Measurements from ENCODE around the gene POTEE. TPM values are rescaled to one million over a fixed set of nuclear protein-coding genes. Genes with fewer than 3 reads are reported as not detected.
"Not testable (repeated sequence)": the region's sequence is repeated elsewhere in the genome, so short reads cannot be mapped to it uniquely, and the experiment has no call there.

Gene POTEE
- under 1 TPM; 0.18 to 0.20 (median 0.19) TPM for total RNA-seq

- DNase-seq; H3K4me1 Mint-ChIP-seq (ENCODE audit: low read depth); H3K27me3 Mint-ChIP-seq (ENCODE audit: low read depth); ATAC-seq; H3K9me3 Mint-ChIP-seq; H3K36me3 Mint-ChIP-seq (ENCODE audit: insufficient read depth); H3K4me3 Mint-ChIP-seq: not testable (repeated sequence)
Measured at GRCh38 chr2:131209030-131209772, at the start of gene POTEE. Gene POTEE, plus strand, starts transcription at chr2:131209536. Its CDS starts 8,867 bp downstream, at chr2:131218403.

DNA sequence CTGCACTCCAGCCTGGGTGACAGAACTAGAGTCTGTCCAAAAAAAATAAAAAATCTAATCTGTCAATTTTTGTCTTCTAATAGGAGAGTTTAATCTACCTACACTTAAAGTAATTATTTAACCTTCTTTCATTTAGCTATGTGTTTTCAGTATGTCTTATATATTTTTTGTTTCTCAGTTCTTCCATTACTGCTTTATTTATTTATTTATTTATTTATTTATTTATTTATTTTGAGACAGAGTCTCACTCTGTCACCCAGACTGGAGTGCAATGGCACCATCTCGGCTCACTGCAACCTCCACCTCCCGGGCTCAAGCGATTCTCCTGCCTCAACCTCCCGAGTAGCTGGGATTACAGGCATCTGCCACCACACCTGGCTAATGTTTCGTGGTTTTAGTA lies 43.8 kb upstream of the POTEE start:
- not testable (repeated sequence) for DNase-seq; H3K36me3 Mint-ChIP-seq (ENCODE audit: insufficient read depth); ATAC-seq; H3K27me3 Mint-ChIP-seq (ENCODE audit: low read depth); H3K4me3 Mint-ChIP-seq; H3K9me3 Mint-ChIP-seq; H3K4me1 Mint-ChIP-seq (ENCODE audit: low read depth)

DNA sequence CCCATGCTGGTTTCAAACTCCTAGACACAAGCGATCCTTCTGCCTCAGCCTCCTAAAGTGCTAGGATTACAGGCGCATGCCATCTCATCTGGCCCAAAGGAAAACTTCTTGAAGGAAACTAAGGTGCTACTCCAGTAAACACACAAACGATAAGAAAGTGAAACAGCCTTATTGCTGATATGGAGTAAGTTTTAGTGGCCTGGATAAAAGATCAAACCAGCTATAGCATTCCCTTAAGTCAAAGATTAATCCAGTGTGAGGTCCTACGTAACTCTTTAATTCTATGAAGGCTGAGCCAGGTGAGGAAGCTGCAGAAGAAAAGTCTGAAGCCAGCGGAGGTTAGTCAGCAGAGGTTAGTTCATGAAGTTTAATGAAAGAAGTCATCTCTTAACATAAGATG lies 40.8 kb upstream of the POTEE start:
- H3K4me1 Mint-ChIP-seq (ENCODE audit: low read depth) = no peaks in the 10 kb centered on the region
- DNase-seq (no peak), ATAC-seq (no peak)
- no peaks in the 10 kb centered on the region for H3K9me3 Mint-ChIP-seq
- H3K27me3 Mint-ChIP-seq (ENCODE audit: low read depth) = peaks cover 9% of the 10 kb centered on the region
- no peak overlapping the region for H3K4me3 Mint-ChIP-seq
- no peaks in the 10 kb centered on the region for H3K36me3 Mint-ChIP-seq (ENCODE audit: insufficient read depth)

DNA sequence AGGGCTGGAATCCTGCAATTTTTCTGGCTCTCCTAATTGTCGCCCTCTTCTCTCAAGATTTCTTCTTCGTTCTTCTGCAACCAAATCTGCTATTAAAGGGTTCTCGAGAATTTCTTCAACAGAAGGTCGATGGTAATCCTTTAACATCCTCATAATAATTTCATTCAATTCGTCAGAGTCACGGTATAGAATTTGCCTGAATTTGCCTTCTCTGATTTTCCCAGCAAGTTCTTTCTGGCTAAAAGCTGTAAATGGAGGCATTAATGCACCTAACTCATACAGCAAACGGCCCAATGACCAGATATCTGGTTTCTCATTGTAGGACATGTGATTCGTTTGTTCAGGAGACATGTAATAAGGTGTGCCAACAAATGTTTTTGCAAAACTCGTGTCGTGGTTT lies 31.3 kb upstream of the POTEE start:
- peaks cover 24% of the 10 kb centered on the region for H3K27me3 Mint-ChIP-seq (ENCODE audit: low read depth)
- DNase-seq; H3K9me3 Mint-ChIP-seq; H3K36me3 Mint-ChIP-seq (ENCODE audit: insufficient read depth); ATAC-seq; H3K4me3 Mint-ChIP-seq; H3K4me1 Mint-ChIP-seq (ENCODE audit: low read depth): not testable (repeated sequence)

DNA sequence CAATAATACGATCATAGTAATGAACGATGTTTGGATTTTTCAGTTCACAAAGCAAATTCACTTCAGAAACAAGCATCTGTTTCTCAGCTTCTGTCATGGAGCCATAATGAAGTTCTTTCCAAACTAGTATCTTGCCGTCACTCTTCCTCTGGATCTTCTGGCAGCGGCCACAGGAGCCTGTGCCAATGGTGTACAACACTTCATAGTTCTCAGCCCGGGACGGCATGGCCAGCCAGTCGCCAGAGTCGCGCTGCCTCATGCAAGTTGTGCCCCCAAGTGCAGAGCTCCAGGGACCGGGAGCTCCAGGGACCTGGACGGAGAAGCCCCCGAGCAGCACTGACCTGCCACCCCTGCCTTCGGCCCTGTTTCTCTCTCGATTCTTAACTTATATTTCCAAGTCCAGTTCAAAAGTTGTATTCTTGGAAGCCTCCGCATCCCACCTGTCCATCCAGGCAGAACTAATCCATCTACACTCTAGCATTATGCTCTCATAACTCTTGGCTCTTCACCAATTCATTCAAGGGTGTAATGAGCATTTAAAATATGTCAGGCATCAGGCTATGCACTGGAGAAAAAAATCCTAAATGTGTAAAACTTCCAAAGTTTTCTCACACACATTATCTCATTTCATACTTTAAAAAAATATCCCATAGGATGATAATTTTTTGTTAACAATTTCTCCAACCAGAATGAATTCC lies 30.5 kb upstream of the POTEE start:
- not testable (repeated sequence) for H3K36me3 Mint-ChIP-seq (ENCODE audit: insufficient read depth); ATAC-seq; H3K4me3 Mint-ChIP-seq; H3K4me1 Mint-ChIP-seq (ENCODE audit: low read depth); H3K9me3 Mint-ChIP-seq; DNase-seq
- peaks cover 21% of the 10 kb centered on the region for H3K27me3 Mint-ChIP-seq (ENCODE audit: low read depth)

GRCh38 chr2:131181451-131181850 lies 27.9 kb upstream of the POTEE start:
- DNase-seq; ATAC-seq; H3K4me3 Mint-ChIP-seq; H3K36me3 Mint-ChIP-seq (ENCODE audit: insufficient read depth); H3K4me1 Mint-ChIP-seq (ENCODE audit: low read depth); H3K9me3 Mint-ChIP-seq: not testable (repeated sequence)
- peaks cover 17% of the 10 kb centered on the region for H3K27me3 Mint-ChIP-seq (ENCODE audit: low read depth)

GRCh38 chr2:131193421-131193820 lies 15.9 kb upstream of the POTEE start:
- peaks cover 11% of the 10 kb centered on the region for H3K27me3 Mint-ChIP-seq (ENCODE audit: low read depth)
- not testable (repeated sequence) for H3K4me3 Mint-ChIP-seq; H3K4me1 Mint-ChIP-seq (ENCODE audit: low read depth); DNase-seq; ATAC-seq; H3K9me3 Mint-ChIP-seq; H3K36me3 Mint-ChIP-seq (ENCODE audit: insufficient read depth)

DNA sequence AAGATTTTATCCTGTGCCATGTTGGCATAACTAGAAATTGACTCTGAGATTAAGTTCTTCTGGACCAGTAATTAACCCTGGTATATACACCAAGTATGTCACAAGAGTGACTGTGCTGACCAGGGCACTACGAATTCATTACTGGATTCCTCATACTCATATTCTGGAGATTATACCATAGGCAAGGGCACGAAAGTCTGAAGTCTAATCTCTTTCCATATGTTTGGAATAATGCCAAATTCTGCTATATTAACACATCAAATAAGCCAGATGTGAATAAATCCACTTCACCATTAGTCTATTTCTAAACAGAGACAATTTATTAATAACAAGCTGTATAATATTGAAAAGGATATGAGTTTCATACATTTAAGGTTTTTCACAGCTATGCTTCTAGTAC lies 13.2 kb upstream of the POTEE start:
- DNase-seq; H3K9me3 Mint-ChIP-seq; H3K4me1 Mint-ChIP-seq (ENCODE audit: low read depth); H3K4me3 Mint-ChIP-seq; H3K36me3 Mint-ChIP-seq (ENCODE audit: insufficient read depth); ATAC-seq: not testable (repeated sequence)
- H3K27me3 Mint-ChIP-seq (ENCODE audit: low read depth) = peaks cover 12% of the 10 kb centered on the region

DNA sequence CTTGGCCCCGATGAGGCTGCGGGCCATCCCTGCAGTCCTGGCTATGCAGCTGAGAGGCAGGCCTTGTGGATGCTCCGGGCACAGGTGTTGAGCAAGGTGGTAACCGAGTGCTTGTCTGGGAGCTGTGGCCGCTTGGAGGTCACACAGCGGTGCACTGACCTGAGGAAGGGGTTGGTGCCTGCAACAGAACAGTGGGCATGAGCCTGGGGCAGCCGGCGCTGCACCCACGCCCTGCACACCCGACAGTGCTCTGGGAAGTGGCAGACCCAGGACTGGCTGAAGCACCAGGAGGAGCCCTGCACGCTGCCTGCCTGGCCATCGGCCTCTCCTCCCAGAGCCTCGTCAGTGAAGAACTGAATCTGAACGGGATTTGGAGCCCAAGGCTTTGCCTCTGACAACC lies 8.2 kb upstream of the POTEE start:
- DNase-seq (no peak), ATAC-seq (no peak)
- no peaks in the 10 kb centered on the region for H3K9me3 Mint-ChIP-seq
- H3K27me3 Mint-ChIP-seq (ENCODE audit: low read depth) = peaks cover 14% of the 10 kb centered on the region
- no peak overlapping the region for H3K4me3 Mint-ChIP-seq
- no peaks in the 10 kb centered on the region for H3K36me3 Mint-ChIP-seq (ENCODE audit: insufficient read depth)
- no peaks in the 10 kb centered on the region for H3K4me1 Mint-ChIP-seq (ENCODE audit: low read depth)

DNA sequence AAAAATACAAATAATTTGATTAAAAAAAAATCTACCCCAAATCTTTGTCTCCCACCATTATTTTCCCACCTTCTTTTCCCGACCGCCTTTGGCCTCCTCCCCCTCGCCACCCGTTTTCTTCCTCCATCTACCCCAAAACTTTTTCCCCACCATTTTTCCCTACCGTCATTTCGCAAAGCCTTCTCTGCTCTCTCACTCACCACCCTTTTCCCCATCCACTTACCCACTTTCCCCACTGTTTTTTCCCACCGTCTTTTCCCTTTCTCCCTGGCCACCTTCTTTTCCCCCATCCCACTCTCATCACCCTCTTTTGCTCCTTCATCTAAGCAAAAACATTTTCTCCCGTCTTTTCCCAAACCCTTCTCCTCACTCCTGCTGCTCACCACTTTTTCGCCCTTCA lies 1.5 kb upstream of the POTEE start:
- H3K9me3 Mint-ChIP-seq; H3K27me3 Mint-ChIP-seq (ENCODE audit: low read depth); DNase-seq; H3K36me3 Mint-ChIP-seq (ENCODE audit: insufficient read depth); ATAC-seq; H3K4me1 Mint-ChIP-seq (ENCODE audit: low read depth); H3K4me3 Mint-ChIP-seq: not testable (repeated sequence)

DNA sequence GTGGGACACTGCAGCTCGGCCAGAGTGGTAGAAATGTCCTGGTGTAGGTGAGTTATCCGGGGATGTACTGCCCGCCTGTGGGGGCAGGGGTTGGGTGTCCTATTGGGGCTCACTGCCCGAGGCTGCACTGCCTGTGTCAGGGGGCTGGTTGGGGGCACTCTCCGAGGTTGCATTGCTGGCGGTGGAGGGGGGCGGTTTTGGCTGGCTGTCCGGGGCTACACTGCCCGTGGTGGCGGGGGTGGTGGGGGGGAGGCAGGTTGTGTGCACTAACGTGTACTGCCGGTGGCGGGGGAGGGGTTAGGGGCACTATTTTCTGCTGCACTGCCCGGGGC lies 403 bp downstream of the POTEE start:
- ATAC-seq, H3K4me3 Mint-ChIP-seq: not testable (repeated sequence)

DNA sequence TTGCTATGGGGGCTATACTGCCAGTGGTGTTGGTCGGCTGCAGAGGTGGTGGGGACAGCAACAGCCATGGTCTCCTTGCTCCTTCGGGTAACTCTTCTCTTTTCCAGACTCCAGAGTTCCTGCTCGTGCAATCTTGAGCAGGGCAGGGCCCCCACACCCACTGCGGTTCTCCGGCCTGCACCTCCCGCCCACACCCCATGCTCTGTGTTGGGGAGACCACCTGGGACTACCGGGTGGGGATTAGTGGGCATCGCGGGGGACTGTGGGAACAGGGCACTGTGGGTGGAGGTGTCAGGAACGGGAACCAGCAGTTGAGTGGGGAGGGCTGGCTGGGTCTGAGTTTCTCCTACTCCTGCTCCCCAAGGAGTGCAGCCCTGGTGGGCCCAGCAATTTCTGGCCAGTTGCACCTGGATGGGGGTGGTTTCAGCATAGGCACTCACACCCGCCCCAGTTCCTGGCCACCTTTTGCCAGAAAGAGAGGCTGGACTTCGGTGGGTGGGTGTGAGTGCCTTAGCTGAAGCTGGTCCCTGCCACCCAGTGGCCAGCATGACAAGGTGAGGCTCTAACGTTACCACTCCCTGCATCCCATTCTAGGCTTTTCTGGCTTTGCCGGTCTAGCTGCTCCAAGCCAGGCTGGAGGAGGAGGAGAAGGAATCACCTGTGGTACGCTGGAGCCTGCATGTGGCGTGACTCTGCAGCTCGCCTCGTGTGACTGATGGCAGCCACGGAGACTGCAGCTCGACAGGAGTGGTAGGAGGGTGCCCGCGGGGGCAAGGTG lies 1.3 kb downstream of the POTEE start:
- H3K27me3 Mint-ChIP-seq (ENCODE audit: low read depth); ATAC-seq; H3K36me3 Mint-ChIP-seq (ENCODE audit: insufficient read depth); DNase-seq; H3K9me3 Mint-ChIP-seq; H3K4me3 Mint-ChIP-seq; H3K4me1 Mint-ChIP-seq (ENCODE audit: low read depth): not testable (repeated sequence)

More for the DNA sequence above, 403 bp downstream of the POTEE start:
- not testable (repeated sequence) for DNase-seq; H3K36me3 Mint-ChIP-seq (ENCODE audit: insufficient read depth); H3K4me1 Mint-ChIP-seq (ENCODE audit: low read depth); H3K9me3 Mint-ChIP-seq; H3K27me3 Mint-ChIP-seq (ENCODE audit: low read depth)

GRCh38 chr2:131217238-131217986 lies 8.1 kb downstream of the POTEE start:
- H3K27me3 Mint-ChIP-seq (ENCODE audit: low read depth); ATAC-seq; DNase-seq; H3K9me3 Mint-ChIP-seq; H3K4me3 Mint-ChIP-seq; H3K4me1 Mint-ChIP-seq (ENCODE audit: low read depth); H3K36me3 Mint-ChIP-seq (ENCODE audit: insufficient read depth): not testable (repeated sequence)
